Aorta (tissue), 5 donors: ENCODE measurements around the gene BTNL9. TPM values are rescaled to one million over a fixed set of nuclear protein-coding genes. Genes with fewer than 3 reads are reported as not detected.
A peak's percentile ranks its signal among the peaks of the same experiment; 100 is the strongest.
"Not testable (repeated sequence)": the region's sequence is repeated elsewhere in the genome, so short reads cannot be mapped to it uniquely, and the experiment has no call there.

Experiments
- ATAC-seq: fragments of 200-7000 bp; cut with Tn5 transposase; one replicate; pipeline ENCODE4 v1.9.1; 2022; ENCODE audit warnings: moderate library complexity; ENCODE audit not compliant: low FRiP score
- DNase-seq, 2 donors: peaks; one replicate each; pipeline ENCODE4 v3.0.0-alpha.2; 2020
- H3K27ac ChIP-seq, 2 donors: one replicate each; pipeline ENCODE4 v1.5.1; 2013; ENCODE audit warnings: low read length in 2 of 2, mild to moderate bottlenecking in 2 of 2, moderate library complexity in 2 of 2, control low read depth in 1 of 2, inconsistent platforms in 1 of 2, low read depth in 1 of 2
- H3K27me3 ChIP-seq, 2 donors: one replicate each; pipeline ENCODE4 v1.6.1; 2013; ENCODE audit warnings: control low read depth in 1 of 2, low read length in 1 of 2, mild to moderate bottlenecking in 1 of 2, moderate library complexity in 1 of 2; ENCODE audit not compliant: insufficient read depth in 2 of 2, control insufficient read depth in 1 of 2
- H3K36me3 ChIP-seq, 2 donors: one replicate each; pipeline ENCODE4 v1.6.1; 2013; ENCODE audit warnings: control low read depth in 1 of 2, low read length in 1 of 2, mild to moderate bottlenecking in 1 of 2; ENCODE audit not compliant: insufficient read depth in 2 of 2, control insufficient read depth in 1 of 2
- H3K4me1 ChIP-seq, 2 donors: one replicate each; pipeline ENCODE4 v1.6.1; 2013; ENCODE audit warnings: low read length in 2 of 2, control low read depth in 1 of 2, mild to moderate bottlenecking in 1 of 2, moderate library complexity in 1 of 2; ENCODE audit not compliant: insufficient read depth in 2 of 2, control insufficient read depth in 1 of 2
- H3K4me3 ChIP-seq, 2 donors: one replicate each; pipeline ENCODE4 v1.5.1; 2013; ENCODE audit warnings: low read length in 2 of 2, control low read depth in 1 of 2, mild to moderate bottlenecking in 1 of 2
- H3K9me3 ChIP-seq: one replicate; pipeline ENCODE4 v1.6.1; 2013; ENCODE audit warnings: mild to moderate bottlenecking, low read length; ENCODE audit not compliant: control insufficient read depth
- WGBS, 2 donors: extraction: QIAGEN DNeasy Blood & Tissue Kit; methylation state at CpG; one replicate each; pipeline ENCODE4 v1.1.7; 2013; 5-methylcytosine and 5-hydroxymethylcytosine counted together
- intact Hi-C, 2 donors: fragments of 100-400 bp; cut with DNase I; formaldehyde crosslinking; loops; one replicate each; pipeline versions ENCODE4 v1.14.2 to v1.15.0; 2022
- polyA plus RNA-seq, 2 donors: library from polyadenylated mRNA; stranded (reverse); fragments of 200-250 nt; gene quantifications; one replicate each; pipeline ENCODE4 v1.2.3, GENCODE V29; 2013
- total RNA-seq, 2 donors: library from RNA; stranded (reverse); fragmentation: NEBNext Ultra II Directional; extraction: Animal tissue kit (Norgen Biotek cat#: 25700); gene quantifications; one replicate each; pipeline ENCODE4 v1.2.1, GENCODE V29; 2021
- donor health status: healthy with polysubstance abuse.
- donor health status: Bipolar disorder and iron deficiency.
- donor health status: DM: no; HTN: no; CAD: no.
- donor health status: DM: no; HTN: no; CAD: no.
- donor health status: DM: yes; HTN: yes; CAD: no.

BTNL9 gene
- total and polyA plus RNA-seq, 4 donors: 0.26 to 33.0 (median 8.8) TPM

DNA sequence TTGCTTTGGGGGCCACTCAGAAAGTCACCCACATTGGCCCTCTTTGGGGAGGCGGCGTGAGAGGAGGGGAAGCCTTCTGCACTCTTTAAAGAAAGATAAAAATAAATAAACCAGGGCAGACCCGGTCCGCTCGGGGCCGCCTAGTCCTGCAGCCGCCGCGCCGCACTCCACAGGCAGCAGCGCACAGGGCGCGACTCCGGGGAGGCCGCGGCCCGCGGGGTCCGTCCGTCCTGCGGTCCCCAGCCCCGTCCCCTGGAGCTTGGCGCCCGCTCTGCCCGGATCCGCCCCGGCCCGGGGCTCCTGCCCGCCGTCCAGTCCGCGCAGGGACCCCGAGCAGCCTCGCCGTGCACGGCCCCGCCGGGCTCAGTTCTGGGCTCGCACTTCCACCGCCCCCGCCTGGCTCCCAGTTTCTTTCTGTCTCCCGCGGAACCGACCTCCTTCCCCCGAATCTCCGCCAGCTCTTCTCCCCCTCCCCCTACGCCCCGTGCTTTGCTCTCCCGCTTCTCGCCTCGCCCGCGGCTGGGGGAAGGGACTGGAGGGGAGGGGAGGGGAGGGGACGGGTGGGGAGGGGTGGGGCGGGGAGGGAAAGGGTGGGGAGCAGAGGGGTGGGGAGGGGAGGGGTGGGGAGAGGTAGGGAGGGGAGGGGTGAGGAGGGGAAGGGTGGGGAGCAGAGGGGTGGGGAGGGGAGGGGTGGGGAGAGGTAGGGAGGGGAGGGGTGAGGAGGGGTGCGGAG lies 57.9 kb downstream of the BTNL9 start:
- 1% methylated on average over 7 of the region's 56 CpGs; no CpG with 5 or more reads in 1 of the 2 donors for WGBS, 2 donors
- H3K4me1 ChIP-seq, DNase-seq, H3K9me3 ChIP-seq, H3K36me3 ChIP-seq, H3K4me3 ChIP-seq, H3K27me3 ChIP-seq, intact Hi-C loops, H3K27ac ChIP-seq: not testable (repeated sequence)
- peak; percentile 33 for ATAC-seq

DNA sequence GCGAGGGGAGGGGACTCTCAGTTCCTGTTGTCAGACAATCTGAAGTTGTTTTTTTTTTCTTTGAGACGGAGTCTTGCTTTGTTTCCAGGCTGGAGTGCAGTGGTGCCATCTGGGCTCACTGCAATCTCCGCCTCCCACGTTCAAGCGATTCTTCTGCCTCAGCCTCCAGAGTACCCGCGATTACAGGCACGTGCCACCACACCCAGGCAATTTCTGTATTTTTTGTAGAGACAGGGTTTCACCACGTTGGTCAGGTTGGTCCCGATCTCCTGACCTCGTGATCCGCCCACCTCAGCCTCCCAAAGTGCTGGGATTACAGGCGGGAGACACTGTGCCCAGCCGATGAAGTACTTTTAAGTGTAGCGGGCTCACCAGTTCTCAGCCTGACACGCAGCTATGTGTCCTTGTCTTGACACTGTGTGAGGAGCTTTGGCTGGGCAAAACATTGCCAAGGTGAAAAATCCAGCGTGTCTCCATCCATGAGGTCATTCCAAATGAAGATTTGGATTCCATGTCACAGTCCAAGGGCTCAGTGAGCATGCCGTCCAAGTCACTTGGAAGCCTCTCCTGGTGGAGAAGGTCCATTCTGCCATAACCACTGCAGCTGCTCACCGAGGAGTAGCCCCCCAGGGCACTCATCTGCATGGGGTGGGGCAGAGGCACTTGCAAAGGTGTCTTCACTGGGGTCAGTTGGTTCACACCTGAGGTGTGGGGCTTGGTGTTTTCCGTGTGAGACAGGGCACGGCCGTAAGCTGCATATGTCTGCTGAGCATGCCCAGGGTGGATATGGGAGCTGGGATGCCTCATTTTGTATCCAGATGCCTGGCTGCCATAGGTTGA lies 58.9 kb downstream of the BTNL9 start:
- no peak overlapping the region for H3K4me3 ChIP-seq
- no peak for ATAC-seq
- intact Hi-C loops: no loop called here
- no peaks in the 10 kb centered on the region for H3K27me3 ChIP-seq
- H3K27ac ChIP-seq: no peak overlapping the region
- H3K9me3 ChIP-seq: no peaks in the 10 kb centered on the region
- H3K4me1 ChIP-seq: no peaks in the 10 kb centered on the region
- DNase-seq: no peak
- no peaks in the 10 kb centered on the region for H3K36me3 ChIP-seq
- WGBS, 2 donors: 20 to 22% methylated on average over 20 to 22 of the region's 22 CpGs

DNA sequence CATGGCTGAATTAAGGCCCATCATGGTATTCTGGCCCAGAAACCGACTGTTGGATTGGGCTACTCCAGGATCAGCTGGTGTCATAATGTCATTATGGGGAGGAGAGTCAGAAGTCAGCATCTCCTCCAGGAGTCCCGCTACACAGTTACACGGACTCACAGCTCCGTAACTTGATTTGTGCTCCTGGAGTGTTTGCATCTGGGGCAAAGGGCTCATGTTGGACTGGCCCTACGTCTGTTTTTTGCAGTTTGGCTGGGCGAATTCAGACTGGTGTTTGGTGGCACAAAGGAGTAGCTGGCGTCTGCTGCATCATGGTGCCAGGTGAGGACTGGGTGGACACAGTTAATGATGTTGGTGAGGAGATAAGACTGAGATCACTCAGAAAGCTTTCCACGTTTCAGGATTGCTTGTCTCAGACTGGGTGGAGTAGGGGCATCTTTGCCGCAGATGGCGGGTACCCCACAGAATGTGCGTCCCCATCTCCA lies 59.6 kb downstream of the BTNL9 start:
- Histone ChIP-seq H3K4me1 (no peaks in the 10 kb centered on the region), H3K27ac (no peak overlapping the region), H3K27me3 (no peaks in the 10 kb centered on the region), H3K9me3 (no peaks in the 10 kb centered on the region), H3K4me3 (no peak overlapping the region), H3K36me3 (no peaks in the 10 kb centered on the region)
- WGBS, 2 donors: 51 to 57% methylated on average over 11 of the region's 11 CpGs
- no peak for ATAC-seq
- no peak for DNase-seq
- intact Hi-C loops: no loop called here

DNA sequence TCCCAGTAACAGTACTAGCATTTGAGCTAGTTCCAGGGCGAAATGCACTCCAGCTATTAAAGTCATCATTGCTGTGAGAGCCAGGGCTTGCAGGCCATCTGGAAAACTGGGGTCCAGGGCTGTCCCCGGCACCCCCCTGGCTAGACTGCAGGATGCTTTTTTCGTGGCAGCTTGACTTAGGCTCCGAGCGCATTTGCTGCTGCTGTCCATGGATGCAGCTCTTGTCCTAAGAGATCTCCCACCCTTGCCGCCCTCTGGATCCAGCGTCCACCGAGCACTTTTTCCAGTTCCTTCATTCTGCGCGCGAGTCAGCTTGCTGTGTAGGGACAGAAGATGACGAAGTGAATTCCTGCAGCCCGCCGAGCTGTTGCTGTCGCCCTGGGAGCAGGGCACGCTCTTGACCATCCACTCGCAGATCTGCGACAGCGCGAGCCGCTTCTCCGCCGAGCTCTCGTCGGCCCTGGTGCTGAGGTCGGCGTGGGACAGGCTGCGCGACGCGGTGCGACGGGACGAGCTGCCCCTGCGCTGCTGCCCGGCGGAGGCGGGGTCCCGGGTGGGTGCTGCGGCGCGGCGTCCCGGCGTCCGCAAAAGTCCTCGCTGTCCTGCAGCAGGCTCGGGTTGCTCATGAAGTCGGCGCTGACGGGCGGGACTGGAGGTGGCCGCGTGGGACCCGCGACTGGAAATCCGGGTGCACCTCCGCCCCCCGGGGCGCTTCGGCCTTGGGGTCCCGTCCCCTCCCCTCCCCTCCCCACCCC lies 60.2 kb downstream of the BTNL9 start:
- DNase-seq (no peak), ATAC-seq (no peak)
- intact Hi-C loops: no loop called here
- Histone ChIP-seq H3K36me3 (no peaks in the 10 kb centered on the region), H3K9me3 (no peaks in the 10 kb centered on the region), H3K27ac (no peak overlapping the region), H3K4me1 (no peaks in the 10 kb centered on the region), H3K27me3 (no peaks in the 10 kb centered on the region), H3K4me3 (no peak overlapping the region)
- 3 to 4% methylated on average over 56 to 62 of the region's 62 CpGs for WGBS, 2 donors

DNA sequence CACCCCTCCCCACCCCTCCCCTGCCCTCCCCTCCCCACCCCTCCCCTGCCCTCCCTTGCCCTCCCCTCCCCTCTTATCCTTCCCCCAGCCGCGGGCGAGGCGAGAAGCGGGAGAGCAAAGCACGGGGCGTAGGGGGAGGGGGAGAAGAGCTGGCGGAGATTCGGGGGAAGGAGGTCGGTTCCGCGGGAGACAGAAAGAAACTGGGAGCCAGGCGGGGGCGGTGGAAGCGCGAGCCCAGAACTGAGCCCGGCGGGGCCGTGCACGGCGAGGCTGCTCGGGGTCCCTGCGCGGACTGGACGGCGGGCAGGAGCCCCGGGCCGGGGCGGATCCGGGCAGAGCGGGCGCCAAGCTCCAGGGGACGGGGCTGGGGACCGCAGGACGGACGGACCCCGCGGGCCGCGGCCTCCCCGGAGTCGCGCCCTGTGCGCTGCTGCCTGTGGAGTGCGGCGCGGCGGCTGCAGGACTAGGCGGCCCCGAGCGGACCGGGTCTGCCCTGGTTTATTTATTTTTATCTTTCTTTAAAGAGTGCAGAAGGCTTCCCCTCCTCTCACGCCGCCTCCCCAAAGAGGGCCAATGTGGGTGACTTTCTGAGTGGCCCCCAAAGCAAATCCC lies 61.1 kb downstream of the BTNL9 start:
- H3K9me3 ChIP-seq, intact Hi-C loops, H3K27ac ChIP-seq, H3K36me3 ChIP-seq, H3K4me3 ChIP-seq, ATAC-seq, H3K4me1 ChIP-seq, DNase-seq, H3K27me3 ChIP-seq: not testable (repeated sequence)
- 2% methylated on average over 15 of the region's 54 CpGs; no CpG with 5 or more reads in 1 of the 2 donors for WGBS, 2 donors

DNA sequence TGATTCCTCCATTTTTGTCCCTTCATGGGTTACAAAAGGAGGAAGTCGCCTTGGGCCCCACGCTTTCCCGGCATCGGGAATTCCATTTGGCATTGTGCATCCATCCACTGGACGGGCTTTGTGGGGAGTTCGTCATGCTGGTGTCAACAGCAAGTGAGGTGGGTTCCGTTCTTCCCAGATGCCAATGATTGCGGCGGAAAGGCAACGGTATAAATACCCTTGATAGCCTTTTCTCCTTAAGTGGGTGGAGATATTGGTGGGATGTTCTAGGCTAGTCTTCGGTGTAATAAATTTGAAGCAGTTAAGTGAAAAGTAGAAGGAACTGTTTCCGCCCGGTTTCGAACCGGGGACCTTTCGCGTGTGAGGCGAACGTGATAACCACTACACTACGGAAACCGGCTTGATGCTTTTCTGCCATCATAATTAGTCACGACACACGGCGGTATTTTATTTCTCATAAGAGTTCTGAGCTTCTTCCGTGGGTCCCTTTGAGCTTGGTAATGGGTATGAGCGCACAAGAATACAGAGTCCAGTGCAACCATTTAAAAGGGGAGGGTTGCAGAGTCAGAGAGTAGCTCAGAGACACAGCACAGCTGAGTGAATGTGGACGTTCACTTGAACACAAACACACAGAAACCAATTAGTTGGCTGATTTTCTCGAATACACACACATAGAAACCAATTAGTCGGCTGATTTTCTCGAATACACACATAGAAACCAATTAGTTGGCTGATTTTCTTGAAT lies 62.0 kb downstream of the BTNL9 start:
- H3K9me3 ChIP-seq, H3K27ac ChIP-seq, DNase-seq, intact Hi-C loops, H3K36me3 ChIP-seq, ATAC-seq, H3K27me3 ChIP-seq, H3K4me3 ChIP-seq, H3K4me1 ChIP-seq: not testable (repeated sequence)
- WGBS, 2 donors: no CpG with 5 or more reads among the region's 30 CpGs

DNA sequence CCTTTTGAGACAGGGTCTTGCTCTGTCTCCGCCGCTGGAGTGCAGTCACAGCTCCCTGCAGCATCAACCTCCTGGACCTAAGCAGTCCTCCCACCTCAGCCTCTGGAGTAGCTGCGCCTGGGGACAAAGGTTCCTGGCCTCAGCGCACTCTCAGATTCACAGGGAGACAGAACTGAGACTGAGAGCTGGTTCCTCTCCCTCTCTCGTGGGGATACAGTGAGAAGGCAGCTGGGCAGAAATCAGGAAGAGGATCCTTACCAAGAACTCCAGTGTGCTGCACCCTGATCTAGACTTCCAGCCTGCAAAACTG lies 64.1 kb downstream of the BTNL9 start:
- H3K9me3 ChIP-seq, DNase-seq, H3K4me1 ChIP-seq, H3K36me3 ChIP-seq, ATAC-seq, H3K27me3 ChIP-seq, H3K4me3 ChIP-seq, H3K27ac ChIP-seq, intact Hi-C loops: not testable (repeated sequence)
- WGBS, 2 donors: 7 to 8% methylated on average over 5 of the region's 5 CpGs
